HG02981 (cell line): ENCODE results near the gene PHTF1.
"Not testable (repeated sequence)": the region's sequence is repeated elsewhere in the genome, so short reads cannot be mapped to it uniquely, and the experiment has no call there.

ENCODE experiments used
- ATAC-seq: cut with Tn5 transposase; IDR thresholded peaks from one replicate; pipeline ENCODE4 v1.9.1; 2021; ENCODE audit warnings: mild to moderate bottlenecking, moderate library complexity; ENCODE audit not compliant: unreplicated experiment

The PHTF1 gene

DNA sequence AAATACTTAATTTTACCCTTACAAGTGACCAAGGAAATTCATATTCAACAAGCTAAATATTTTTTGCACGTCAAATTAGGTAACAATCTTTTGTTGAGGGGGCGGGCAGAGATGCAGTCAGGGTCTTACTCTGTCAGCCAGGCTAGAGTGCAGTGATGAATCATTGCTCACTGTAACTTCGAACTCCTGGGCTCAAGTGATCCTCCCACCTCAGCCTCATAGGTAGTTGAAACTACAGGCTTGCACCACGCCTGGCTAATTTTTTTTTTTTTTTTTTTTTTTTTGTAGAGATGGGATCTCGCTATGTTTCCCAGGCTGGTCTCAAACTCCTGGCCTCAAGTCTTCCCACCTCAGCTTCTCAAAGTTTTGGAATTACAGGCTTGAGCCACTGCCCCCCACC is 26.5 kb downstream of the PHTF1 start:
- ATAC-seq, result no peak

DNA sequence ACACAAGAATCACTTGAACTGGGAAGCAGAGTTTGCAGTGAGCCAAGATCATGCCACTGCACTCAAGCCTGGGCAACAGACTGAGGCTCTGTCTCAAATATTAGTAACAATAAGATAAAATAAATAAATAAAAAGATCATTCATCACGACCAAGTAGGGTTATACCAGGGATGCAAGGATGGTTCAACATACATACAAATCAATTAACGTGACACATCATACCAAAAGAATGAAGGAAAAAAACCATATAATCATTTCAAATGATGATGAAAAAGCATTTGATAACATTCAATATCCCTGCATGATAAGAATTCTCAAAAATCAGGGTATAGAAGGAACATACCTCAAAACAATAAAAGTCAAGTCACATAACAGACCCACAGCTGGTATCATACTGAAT is 38.3 kb downstream of the PHTF1 start:
- no peak for ATAC-seq

DNA sequence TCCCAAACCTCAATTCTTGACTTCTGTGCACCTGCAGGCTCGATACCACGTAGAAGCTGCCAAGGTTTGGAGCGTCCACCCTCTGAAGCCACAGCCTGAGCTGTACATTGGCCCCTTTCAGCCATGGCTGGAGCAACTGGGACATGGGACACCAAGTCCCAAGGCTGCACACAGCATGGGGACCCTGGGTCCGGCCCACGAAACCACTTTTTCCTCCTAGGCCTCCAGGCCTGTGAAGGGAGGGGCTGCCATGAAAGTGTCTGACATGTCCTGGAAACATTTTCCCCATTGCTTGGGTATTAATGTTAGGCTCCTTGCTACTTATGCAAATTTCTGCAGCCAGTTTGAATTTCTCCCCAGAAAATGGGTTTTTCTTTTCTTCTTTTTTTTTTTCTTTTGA is 40.7 kb downstream of the PHTF1 start:
- not testable (repeated sequence) for ATAC-seq

DNA sequence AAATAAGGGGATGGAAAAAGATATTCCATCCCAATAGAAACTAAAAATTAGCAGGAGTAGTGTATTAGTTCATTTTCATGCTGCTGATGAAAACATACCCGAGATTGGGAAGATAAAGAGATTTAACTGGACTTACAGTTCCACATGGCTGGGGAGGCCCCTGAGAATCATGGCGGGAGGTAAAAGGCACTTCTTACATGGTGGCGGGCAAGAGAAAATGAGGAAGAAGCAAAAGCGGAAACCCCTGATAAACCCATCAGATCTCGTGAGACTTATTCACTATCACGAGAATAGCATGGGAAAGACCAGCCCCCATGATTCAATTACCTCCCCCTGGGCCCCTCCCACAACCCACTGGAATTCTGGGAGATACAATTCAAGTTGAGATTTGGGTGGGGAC is 41.8 kb downstream of the PHTF1 start:
- not testable (repeated sequence) for ATAC-seq

DNA sequence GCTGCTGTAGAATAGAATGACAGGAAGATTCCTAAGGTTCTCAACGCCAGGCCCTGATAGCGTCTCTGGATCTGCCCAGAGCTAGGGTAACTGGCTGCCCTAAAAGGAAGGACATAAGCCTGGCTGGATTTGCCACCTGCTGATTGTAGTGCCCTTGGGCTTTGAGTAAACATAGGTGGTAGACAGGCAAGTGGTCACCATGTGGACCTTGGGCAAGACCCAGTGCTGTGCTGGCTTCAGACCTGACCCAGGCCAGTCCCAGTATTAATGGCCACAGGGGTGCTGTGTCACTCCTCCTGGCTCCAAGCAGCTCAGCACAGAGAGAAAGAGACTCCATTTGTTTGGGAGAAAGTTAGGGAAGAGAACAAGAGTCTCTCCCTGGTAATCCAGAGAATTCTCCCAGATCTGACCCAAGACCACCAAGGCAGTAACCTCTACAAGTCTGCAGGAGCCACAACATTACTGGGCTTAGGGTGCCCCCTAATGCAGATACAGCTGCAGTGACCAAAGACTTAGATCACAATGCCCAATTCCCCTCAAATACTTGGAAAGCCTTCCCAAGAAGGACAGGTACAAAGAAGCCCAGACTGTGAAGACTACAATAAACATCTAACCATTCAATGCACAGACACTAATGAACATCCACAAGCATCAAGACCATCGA is 44.5 kb downstream of the PHTF1 start:
- ATAC-seq, result no peak

DNA sequence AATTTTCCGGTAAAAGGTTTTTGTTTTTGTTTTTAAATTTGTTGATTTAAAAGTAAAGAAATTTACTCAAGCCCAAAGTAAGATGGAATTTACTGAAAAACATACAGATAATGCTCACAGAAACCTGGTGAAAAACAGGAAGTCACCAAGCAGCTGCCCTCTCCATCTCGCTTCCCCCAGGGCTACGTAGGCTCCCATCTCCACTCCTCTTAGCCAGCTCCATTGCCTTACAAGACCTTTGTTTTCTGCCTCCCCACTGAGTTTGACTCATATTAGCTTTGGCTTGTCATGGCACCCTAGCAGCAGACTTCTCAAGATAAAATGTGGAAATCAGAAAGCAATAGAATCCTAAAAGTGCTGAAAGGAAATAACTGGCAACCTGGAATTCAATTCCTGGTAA is 57.9 kb downstream of the PHTF1 start:
- no peak for ATAC-seq

DNA sequence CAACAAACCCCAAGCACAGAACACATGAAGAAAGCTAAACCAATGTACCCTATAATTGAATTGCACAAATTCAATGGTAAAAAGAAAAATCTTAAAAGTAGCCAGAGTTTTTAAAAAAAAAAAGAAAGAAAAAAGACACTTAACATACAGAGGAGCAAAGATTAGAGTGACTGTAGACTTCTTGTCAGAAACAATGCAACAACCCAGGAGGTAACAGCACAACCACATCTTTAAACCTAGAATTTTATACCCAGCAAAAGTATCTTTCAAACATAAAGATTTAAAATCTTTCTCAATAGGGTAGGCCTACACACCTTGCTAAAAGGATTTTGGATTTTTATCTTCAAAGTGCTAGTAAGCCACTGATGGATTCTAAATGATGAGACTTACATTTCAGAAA is 64.4 kb downstream of the PHTF1 start:
- no peak for ATAC-seq

DNA sequence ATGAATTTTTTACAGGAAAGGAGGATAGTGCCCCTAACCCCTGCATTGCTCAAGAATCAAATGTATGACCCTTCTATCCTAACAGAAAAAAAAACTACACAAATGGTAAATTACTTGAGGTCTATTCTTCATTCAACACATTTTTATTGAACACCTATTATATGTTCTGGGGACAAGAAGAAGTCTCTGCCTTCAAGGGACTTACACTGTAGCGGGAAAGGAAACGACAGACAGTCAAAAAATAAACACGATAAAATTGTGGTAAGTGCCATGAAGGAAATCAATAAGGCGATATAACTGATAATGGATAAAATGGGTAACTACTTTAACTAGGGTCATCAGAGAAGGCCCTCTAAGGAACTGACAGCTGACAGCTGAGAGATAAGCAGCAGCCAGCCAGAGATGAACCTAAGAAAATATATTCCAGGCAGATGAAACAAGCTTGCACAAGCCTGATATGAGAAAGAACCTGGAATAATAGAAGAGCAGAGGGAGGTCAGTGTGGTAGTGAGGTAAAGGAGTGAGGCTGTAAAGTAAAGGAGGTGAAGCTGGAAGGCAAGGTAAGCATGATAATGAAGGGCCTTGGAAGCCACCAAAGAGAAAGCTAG is 66.4 kb downstream of the PHTF1 start:
- no peak for ATAC-seq

DNA sequence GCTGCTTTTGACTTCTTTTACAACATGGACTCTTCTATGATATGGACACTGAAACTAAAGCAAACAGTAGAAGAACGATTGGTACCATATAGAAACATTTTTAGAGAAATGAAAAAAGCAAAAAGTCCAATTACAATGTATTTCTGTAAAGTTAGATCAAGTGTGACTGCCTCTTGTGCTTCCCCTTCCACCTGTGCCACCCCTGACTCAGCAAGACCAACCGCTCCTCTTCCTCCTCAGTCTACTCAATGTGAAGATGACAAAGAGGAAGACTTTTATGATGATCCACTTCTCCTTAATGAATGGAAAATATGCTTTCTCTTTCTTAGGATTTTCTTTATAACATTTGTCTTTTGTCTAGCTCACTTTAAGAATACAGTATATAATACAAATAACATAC is 66.9 kb downstream of the PHTF1 start:
- ATAC-seq, result no peak

DNA sequence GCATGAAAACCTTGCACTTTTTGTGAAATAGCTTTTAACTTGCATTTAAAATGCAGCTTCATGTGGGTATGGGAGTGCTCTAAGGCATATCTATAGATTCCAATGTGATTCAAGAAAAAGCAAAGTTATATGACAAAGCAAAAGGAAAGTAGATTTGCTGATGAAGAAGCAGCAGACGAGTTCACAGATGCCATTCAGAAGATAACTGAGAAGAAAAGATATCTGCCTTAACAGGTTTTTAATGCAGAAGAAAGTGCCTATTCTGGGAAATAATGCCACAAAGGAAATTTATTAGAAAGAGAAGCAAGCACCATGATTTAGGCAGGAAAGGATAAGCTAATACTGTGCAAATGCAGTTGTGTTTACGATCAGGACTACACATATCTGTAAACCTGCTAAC is 68.1 kb downstream of the PHTF1 start:
- ATAC-seq, result no peak

DNA sequence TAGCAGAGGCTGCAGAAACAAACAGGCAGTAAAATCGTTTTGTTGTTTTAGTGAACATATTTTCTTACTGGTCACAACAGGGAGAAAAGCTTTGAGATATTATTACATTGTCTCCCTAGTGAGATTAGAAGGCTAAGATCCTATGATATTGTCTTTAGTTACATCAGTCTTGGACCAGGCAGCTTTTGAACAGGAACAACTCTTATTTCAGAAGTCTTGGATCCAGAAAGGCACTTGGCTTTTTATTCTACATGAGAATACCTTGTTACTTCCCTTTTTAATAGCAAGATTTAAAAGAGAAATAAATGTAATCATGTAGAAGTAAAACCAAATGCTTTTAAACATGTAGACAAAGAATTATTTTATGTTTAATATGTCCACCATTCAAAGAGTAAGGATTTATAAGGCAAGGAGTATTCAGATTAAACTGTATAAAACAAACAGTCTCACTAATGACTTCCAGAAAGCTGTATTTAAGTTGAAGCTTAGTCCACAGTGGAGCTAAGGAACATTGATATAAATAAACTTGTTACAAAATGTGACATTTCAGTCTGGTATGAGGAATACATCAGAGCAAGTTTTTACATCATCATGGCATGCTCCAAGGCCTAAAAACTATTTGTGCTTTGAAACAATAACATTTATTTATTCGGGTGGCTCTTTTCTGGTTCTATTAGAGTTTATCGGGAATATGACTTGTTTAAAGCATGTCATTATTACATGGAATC is 72.2 kb downstream of the PHTF1 start:
- ATAC-seq, result no peak

DNA sequence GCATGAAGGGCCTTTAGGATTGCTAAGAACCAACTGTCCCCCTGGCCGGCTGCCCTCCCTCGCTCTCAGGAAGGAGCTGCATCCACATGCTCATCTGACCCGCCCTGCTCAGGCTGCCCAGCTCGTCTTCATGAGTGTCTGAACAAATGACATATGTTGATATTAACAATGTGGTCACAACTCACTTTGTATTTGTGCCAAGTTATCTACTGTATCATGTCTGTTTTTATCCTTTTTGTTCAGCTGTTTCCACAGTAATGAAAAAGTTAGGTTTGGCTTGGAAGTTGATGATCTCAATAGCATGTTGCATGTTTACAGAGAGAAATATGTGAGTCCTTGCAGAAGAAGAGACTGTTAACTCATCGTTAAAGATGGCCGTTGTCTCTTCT is 75.1 kb downstream of the PHTF1 start:
- ATAC-seq, result no peak

DNA sequence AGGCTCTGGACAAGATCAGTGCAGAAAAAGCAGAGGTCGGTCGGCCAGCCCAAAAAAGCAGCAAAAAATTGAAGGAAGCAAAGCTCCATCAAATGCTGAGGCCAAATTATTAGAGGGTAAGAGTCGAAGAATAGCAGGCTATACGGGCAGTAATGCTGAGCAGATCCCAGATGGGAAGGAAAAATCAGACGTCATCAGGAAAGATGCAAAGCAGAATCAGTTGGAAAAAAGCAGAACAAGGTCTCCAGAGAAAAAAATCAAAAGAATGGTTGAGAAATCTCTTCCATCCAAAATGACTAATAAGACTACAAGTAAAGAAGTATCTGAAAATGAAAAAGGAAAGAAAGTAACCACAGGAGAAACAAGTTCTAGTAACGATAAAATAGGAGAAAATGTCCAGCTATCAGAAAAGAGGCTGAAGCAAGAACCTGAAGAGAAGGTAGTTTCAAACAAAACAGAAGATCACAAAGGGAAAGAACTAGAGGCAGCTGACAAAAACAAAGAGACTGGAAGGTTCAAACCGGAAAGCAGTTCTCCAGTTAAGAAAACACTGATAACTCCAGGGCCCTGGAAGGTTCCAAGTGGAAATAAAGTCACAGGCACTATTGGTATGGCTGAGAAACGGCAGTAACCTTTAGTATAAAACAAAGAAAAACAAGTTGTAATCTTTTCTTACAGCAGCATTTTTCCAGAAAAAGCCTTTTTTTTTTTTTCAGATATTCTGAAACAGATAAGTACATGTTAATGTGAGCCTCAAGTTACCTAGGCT is 75.7 kb downstream of the PHTF1 start:
- ATAC-seq, result no peak

DNA sequence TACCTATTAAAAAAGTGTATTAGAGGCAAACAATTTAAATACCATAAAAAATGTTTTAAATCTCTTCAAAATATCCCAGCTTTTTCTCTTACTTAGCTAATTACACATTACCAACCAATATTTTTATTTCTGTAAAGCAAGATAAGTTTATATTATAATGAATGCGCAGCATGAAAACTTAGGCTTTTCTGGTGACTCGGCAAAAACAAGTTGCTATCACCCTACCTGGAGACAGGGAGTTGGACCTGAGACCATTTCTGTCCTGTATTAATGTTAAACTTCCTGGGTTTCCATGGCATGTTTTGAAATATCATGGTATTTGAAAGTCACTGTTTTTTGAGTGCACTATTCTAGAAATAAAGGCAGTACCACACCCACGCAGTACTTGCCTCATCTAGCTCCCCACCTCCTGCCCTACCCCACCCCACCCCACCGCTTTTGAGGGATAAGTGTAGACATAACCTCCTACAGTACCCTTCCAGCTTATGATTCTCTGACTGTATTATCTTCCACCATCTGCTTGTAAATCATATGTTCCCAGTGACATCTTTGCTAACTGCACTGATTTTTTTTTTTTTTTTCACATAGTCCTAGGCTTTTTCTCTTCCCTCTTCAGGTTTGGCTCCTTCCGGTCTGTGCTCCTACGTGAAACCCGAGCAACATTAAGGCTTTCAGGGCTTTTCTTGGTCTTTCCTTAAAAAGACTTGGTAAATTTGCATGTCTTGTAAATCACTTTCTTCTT is 77.5 kb downstream of the PHTF1 start:
- no peak for ATAC-seq

DNA sequence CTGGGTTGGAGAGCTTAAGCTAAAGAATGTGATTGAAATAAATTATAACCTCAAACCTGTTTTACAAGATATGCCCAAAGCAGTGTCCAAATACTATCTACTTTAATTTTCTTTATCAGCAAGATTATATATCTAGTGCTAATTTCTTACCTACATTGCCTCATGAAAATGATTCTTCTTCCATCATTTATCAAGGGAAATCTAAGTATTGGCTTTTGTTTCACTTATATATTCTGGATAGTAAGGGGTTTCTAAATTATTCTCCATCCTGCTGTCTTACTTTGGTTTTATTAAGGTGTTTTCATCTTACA is 81.2 kb downstream of the PHTF1 start:
- ATAC-seq, result no peak

DNA sequence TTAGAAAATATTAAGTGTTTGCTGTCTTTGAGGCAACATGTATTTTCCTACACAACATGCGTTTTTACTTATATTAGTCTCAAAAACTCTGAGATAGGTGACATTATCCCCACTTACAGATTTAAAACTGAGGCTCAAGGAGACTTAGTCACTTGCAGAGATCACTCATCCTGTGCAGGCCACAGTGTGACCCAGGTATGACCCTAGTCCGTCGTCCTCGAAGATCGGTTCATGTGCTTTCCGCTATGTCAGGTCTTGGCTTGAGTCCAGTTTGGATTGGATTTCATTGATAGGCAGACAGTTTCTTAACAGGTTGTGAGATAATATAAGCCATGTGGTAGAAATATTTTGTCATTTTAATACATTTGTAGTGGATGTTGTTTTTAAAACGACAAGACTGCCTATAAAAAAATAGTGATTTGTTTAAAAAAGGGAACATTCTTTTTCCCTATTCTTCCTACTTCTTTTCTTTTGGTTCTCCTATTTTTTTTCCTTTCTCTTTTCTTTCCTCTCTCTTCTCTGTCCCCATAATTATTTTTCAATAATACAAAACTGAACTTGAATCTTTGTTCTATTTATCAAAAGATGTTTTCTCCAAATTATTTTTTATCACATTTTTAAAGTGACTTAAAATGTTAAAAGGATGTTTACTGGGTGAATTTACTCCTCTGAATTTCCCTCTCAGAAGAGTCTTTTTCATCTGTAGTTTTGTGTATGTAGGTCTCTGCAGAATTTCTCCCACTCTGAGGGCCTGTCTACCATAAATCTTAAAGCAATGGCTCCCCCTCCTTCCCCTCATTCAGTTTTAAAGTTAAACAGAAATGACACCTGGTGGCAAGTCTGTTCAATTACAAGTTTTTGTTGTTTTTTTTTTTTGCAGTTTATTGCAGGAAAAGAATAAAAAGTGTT is 81.8 kb downstream of the PHTF1 start:
- ATAC-seq, result no peak

DNA sequence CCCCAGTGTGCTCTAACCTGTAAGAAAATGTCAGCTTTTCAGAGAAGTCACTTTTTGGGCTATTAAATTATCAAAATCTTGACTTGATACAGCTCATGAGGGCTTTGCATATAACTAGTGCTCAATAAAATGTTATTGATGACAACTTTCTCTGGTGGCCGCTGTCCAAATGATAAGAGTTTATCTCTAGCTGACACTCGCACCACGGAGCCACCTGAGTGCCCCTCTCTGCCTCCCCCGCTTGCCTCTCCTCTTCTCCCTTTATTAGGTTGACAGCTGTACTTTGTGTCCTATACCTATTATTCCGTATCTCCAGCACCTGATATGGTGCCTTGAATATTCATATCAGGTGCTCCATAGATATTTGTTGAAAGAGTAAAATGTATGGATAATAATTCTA is 82.8 kb downstream of the PHTF1 start:
- ATAC-seq, result no peak

DNA sequence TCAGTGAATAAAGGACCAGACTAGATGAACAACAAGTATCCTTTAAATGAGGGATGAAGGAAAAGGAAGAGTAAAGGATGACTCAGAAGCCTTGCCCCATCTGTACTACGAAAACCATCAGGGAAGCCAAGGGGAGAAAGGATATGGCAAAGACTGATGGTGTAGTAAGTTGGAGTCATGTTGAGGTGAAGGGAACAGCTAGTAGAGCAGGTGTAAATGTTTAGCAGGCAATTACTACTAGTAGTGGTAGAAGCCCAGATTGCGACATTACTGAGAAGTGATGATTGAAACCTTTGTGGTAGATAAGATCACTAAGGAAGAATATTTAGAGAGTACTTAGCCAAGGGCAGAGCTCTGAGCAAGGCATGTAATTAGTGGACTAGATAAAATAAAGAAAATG is 84.0 kb downstream of the PHTF1 start:
- no peak for ATAC-seq

DNA sequence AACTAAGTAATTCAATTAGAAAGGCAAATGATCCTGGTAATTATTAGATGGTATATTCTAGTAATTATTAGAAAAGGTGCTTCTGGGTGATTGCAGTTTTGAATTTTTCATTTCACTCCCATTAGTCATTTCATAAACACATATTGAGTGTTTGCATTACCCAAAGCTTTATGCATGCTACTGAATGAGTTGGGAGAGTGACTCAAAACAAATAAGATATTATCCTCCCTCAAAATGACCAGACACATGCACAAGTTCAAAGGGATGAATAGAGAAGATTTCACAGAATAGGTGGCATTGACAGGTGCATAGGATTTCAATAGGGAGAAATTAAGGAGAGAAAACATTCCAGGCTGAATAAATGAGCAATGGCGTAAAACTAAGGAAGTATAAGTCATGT is 84.7 kb downstream of the PHTF1 start:
- ATAC-seq, result no peak

DNA sequence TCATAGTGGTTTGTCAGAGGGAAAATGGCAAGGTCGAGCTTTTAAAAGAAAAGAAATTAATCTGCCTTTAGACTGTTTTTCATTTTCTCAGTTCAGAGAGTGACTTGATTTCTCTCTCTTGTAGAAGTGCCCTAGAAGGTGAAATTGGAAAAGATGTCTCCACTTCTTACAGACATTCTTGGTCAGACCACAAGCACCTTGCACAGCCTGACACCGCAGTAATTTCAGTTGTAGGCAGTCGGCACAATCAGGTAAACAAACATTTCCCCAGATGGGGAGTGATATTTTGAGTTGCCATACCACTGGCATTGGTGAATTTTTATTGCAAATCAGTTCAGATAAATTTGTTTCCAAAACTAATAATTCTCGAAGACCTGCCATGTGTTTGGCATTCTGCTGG is 86.8 kb downstream of the PHTF1 start:
- ATAC-seq, result no peak
